AG09309 (cell line): ENCODE data around the gene KRT82.
"Not testable (repeated sequence)": the region's sequence is repeated elsewhere in the genome, so short reads cannot be mapped to it uniquely, and the experiment has no call there.

Experiments
- DNase-seq: peaks from one replicate; pipeline ENCODE4 v3.0.0-alpha.2; 2010; ENCODE audit warnings: low read depth
- H3K4me3 ChIP-seq: 2 replicates; pipeline ENCODE4 v1.5.1; 2011; ENCODE audit warnings: mild to moderate bottlenecking, low read depth, low read length, moderate library complexity; ENCODE audit not compliant: control insufficient read depth
- TF ChIP-seq, protein P1 (sequence below): IDR thresholded peaks from 2 replicates; pipeline ENCODE4 v1.5.1; 2011; ENCODE audit warnings: mild to moderate bottlenecking, low read depth, low read length, inconsistent platforms; ENCODE audit not compliant: insufficient read depth, control insufficient read depth; ENCODE audit errors: missing control alignments

The KRT82 gene

DNA sequence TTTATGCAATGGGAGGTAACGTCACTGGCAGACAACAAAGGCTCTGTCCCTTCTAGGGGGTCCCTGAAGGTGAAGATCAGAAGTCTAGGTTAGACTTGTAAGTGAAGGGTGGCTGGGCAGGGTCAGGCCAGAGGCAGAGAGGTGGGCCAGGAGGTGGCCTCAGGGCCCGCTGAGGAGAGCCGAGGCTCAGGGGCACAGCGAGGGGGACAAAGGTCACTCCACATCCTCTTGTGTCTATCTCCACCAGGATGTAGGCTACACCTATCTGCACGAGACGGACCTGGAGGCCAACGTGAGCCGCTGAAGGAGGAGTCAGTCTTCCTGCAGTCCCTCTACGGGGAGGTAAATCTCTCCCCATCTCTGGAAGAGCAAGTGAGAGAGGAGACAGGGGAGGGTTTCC, 59.1 kb downstream of the KRT82 start:
- no peak for DNase-seq
- no peak overlapping the region for H3K4me3 ChIP-seq
- TF ChIP-seq, protein P1, sequence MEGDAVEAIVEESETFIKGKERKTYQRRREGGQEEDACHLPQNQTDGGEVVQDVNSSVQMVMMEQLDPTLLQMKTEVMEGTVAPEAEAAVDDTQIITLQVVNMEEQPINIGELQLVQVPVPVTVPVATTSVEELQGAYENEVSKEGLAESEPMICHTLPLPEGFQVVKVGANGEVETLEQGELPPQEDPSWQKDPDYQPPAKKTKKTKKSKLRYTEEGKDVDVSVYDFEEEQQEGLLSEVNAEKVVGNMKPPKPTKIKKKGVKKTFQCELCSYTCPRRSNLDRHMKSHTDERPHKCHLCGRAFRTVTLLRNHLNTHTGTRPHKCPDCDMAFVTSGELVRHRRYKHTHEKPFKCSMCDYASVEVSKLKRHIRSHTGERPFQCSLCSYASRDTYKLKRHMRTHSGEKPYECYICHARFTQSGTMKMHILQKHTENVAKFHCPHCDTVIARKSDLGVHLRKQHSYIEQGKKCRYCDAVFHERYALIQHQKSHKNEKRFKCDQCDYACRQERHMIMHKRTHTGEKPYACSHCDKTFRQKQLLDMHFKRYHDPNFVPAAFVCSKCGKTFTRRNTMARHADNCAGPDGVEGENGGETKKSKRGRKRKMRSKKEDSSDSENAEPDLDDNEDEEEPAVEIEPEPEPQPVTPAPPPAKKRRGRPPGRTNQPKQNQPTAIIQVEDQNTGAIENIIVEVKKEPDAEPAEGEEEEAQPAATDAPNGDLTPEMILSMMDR, result no peak

DNA sequence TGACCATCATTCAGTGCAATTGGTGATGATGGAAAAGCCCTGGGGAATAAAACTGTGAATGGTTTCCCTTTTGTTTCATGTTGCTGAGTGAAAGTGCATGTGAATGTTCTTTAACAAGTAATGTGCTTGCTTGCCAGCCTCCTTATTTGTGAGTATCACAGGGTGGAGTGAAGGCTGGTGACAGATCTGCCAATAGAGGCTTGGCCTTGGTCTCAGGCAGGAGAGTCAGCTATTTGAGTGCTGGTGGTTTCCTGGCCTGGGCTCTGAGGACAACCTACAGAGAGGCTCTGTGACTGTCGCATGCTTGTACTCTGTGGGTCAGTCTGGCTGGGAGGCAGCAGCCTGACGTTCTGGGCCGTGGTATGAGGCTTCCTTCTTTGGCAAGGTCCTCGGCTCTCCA, 59.5 kb downstream of the KRT82 start:
- DNase-seq, result no peak
- TF ChIP-seq, protein P1, result no peak
- H3K4me3 ChIP-seq, result no peak overlapping the region

DNA sequence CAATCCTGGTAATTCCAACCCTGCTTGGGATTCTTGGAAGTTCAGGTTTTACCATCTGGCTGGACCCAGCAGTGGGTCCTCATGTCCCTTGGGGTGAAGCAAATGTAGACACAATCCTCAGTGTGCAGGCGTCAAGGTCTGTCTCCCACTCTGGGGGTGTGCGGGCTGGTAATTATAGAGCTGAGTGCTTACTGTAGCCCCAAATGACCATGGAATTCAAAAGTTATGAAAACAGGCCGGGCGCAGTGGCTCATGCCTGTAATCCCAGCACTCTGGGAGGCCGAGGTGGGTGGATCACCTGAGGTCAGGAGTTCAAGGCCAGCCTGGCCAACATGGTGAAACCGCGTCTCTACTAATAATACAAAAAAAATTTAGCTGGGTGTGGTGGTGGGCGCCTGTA, 61.1 kb downstream of the KRT82 start:
- H3K4me3 ChIP-seq, DNase-seq: not testable (repeated sequence)

DNA sequence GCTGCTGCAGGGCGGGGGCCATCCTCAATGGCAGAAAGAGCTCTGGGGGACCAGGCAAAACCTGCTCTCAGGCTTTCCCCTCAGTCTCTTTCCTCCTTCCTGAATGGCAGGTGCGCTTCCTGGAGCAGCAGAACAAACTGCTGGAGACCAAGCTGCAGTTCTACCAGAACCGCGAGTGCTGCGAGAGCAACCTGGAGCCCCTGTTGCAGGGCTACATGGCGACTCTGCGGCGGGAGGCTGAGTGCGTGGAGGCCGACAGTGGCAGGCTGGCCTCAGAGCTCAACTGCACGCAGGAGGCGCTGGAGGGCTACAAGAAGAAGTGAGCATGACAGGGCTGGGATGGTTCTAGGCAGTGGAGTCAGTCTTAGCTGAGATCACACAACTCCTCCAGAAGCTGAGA, 62.0 kb downstream of the KRT82 start:
- TF ChIP-seq, protein P1, result no peak
- no peak overlapping the region for H3K4me3 ChIP-seq
- no peak for DNase-seq
